Cardiac muscle cell (in vitro differentiated cells and primary cell): ENCODE results near the gene NEDD9. TPM values are rescaled to one million over a fixed set of nuclear protein-coding genes. Genes with fewer than 3 reads are reported as not detected.

ENCODE experiments used
- DNase-seq, 2 donors: peaks; one replicate each; pipeline versions ENCODE4 v3.0.0 to v3.0.0-alpha.2; 2010 to 2017; ENCODE audit warnings: low read depth in 1 of 2, low spot score in 1 of 2
- H3K27ac ChIP-seq: fragments of 200-600 bp; sonication (generic); 2 replicates; pipeline ENCODE4 v1.5.1; 2016
- H3K27me3 ChIP-seq: fragments of 200-600 bp; sonication (generic); 2 replicates; pipeline ENCODE4 v1.6.0; 2016; ENCODE audit warnings: control low read depth
- H3K36me3 ChIP-seq: fragments of 200-600 bp; sonication (generic); 2 replicates; pipeline ENCODE4 v1.5.1; 2016; ENCODE audit warnings: control low read depth
- H3K4me1 ChIP-seq: fragments of 200-600 bp; sonication (generic); 2 replicates; pipeline ENCODE4 v1.8.1; 2017; ENCODE audit warnings: low read depth, mild to moderate bottlenecking, mixed run types
- H3K4me3 ChIP-seq: fragments of 200-600 bp; sonication (generic); 2 replicates; pipeline ENCODE4 v1.5.1; 2016; ENCODE audit warnings: mild to moderate bottlenecking
- H3K9me3 ChIP-seq: fragments of 200-600 bp; sonication (generic); 2 replicates; pipeline ENCODE4 v1.5.1; 2017; ENCODE audit warnings: low read depth, mild to moderate bottlenecking, control low read depth
- CTCF ChIP-seq: IDR thresholded peaks from 2 replicates; pipeline ENCODE4 v1.5.1; 2012; ENCODE audit warnings: low read depth, mild to moderate bottlenecking, low read length
- polyA plus RNA-seq: library from polyadenylated mRNA; unstranded; fragments of >200 nt; fragmentation: Nextera tagmentation; extraction: Ambion mirVana; gene quantifications from 2 replicates; pipeline ENCODE4 v1.2.1, GENCODE V29; 2016
- total RNA-seq: library from RNA; depleted of rRNA; stranded (reverse); fragments of >200 nt; gene quantifications from 2 replicates; pipeline ENCODE4 v1.2.3, GENCODE V29; 2016

Gene NEDD9
- total and polyA plus RNA-seq, 2 experiments from 2014 or later, result 12.6 to 26.8 TPM

- DNase-seq, result no peak
- Histone ChIP-seq H3K4me1 (peaks cover 70% of the 10 kb centered on the region), H3K9me3 (no peaks in the 10 kb centered on the region), H3K27me3 (no peaks in the 10 kb centered on the region), H3K36me3 (no peaks in the 10 kb centered on the region), H3K4me3 (no peak overlapping the region), H3K27ac (no peak overlapping the region)
- TF ChIP-seq CTCF, result no peak
Measured at GRCh38 chr6:11222385-11223277, 9.8 kb downstream of the NEDD9 start.

- no peak overlapping the region for H3K27ac ChIP-seq
- H3K9me3 ChIP-seq, result no peaks in the 10 kb centered on the region
- no peaks in the 10 kb centered on the region for H3K27me3 ChIP-seq
- no peaks in the 10 kb centered on the region for H3K36me3 ChIP-seq
- no peak overlapping the region for H3K4me3 ChIP-seq
- H3K4me1 ChIP-seq, result peaks cover 73% of the 10 kb centered on the region
- DNase-seq, result no peak
- TF ChIP-seq CTCF, result no peak
Measured at GRCh38 chr6:11221623-11222384, 10.7 kb downstream of the NEDD9 start.

- peak overlapping the region; percentile 67 for H3K27ac ChIP-seq
- peaks cover 74% of the 10 kb centered on the region for H3K4me1 ChIP-seq
- H3K9me3 ChIP-seq, result no peaks in the 10 kb centered on the region
- no peaks in the 10 kb centered on the region for H3K27me3 ChIP-seq
- no peak for TF ChIP-seq CTCF
- no peak overlapping the region for H3K4me3 ChIP-seq
- H3K36me3 ChIP-seq, result no peaks in the 10 kb centered on the region
- no peak for DNase-seq
Measured at GRCh38 chr6:11219400-11219834, 13.1 kb downstream of the NEDD9 start.

GRCh38 chr6:11218538-11219399 lies 13.7 kb downstream of the NEDD9 start:
- Histone ChIP-seq H3K4me3 (no peak overlapping the region), H3K27me3 (no peaks in the 10 kb centered on the region), H3K36me3 (no peaks in the 10 kb centered on the region), H3K4me1 (peaks cover 74% of the 10 kb centered on the region), H3K9me3 (no peaks in the 10 kb centered on the region), H3K27ac (peak overlapping the region; percentile 67)
- no peak for TF ChIP-seq CTCF
- peak; percentile 28 to 90 for DNase-seq

- TF ChIP-seq CTCF, result no peak
- H3K27me3 ChIP-seq, result no peaks in the 10 kb centered on the region
- DNase-seq, result no peak
- no peaks in the 10 kb centered on the region for H3K36me3 ChIP-seq
- H3K4me3 ChIP-seq, result no peak overlapping the region
- peaks cover 68% of the 10 kb centered on the region for H3K4me1 ChIP-seq
- H3K9me3 ChIP-seq, result no peaks in the 10 kb centered on the region
- no peak overlapping the region for H3K27ac ChIP-seq
Measured at GRCh38 chr6:11218102-11218442, 14.4 kb downstream of the NEDD9 start.
